Uterus (tissue), 4 donors: ENCODE results near the gene CCL27. TPM values are rescaled to one million over a fixed set of nuclear protein-coding genes. Genes with fewer than 3 reads are reported as not detected.

Experiments
- DNase-seq, 2 donors: peaks; one replicate each; pipeline ENCODE4 v3.0.0-alpha.2; 2019 to 2020
- H3K27ac ChIP-seq, 2 donors: fragments of 200-600 bp; sonication (generic); 1 replicate in 1 of 2; 2 replicates in 1 of 2; pipeline ENCODE4 v1.5.1; 2016 to 2018
- H3K27me3 ChIP-seq, 2 donors: fragments of 200-600 bp; sonication (generic); one replicate each; pipeline ENCODE4 v1.5.1; 2018 to 2019; ENCODE audit warnings: control low read depth in 1 of 2
- H3K36me3 ChIP-seq, 2 donors: fragments of 200-600 bp; sonication (generic); one replicate each; pipeline ENCODE4 v1.5.1; 2019; ENCODE audit warnings: control low read depth in 1 of 2
- H3K4me1 ChIP-seq, 2 donors: fragments of 200-600 bp; sonication (generic); one replicate each; pipeline ENCODE4 v1.5.1; 2018 to 2019; ENCODE audit warnings: control low read depth in 1 of 2
- H3K4me3 ChIP-seq, 2 donors: fragments of 200-600 bp; sonication (generic); 1 replicate in 1 of 2; 2 replicates in 1 of 2; pipeline ENCODE4 v1.5.1; 2018 to 2019; ENCODE audit warnings: mild to moderate bottlenecking in 1 of 2
- H3K9me3 ChIP-seq, 2 donors: fragments of 200-600 bp; sonication (generic); one replicate each; pipeline ENCODE4 v1.5.1; 2019; ENCODE audit warnings: control low read depth in 1 of 2
- CTCF ChIP-seq, 4 experiments: fragments of 200-600 bp in 2 of 4; fragments of 450-650 bp in 2 of 4; sonication (generic) in 2 of 4; IDR thresholded peaks; one replicate each; pipeline ENCODE4 v1.5.1; 2016 to 2019; ENCODE audit warnings: antibody characterized with exemption in 4 of 4, mild to moderate bottlenecking in 2 of 4, moderate library complexity in 1 of 4
- POLR2A ChIP-seq, 2 donors: fragments of 450-650 bp; IDR thresholded peaks; one replicate each; pipeline ENCODE4 v1.6.1; 2016; ENCODE audit warnings: antibody characterized with exemption in 2 of 2, mild to moderate bottlenecking in 1 of 2, moderate library complexity in 1 of 2
- intact Hi-C: fragments of 100-400 bp; cut with DNase I; formaldehyde crosslinking; loops from one replicate; pipeline ENCODE4 v1.15.1; 2023; ENCODE audit warnings: low total_unique reads
- total RNA-seq, 4 donors: library from RNA; depleted of rRNA in 3 of 4; stranded (reverse); fragments of >200 nt in 3 of 4; gene quantifications; one replicate each; pipeline versions ENCODE4 v1.1.0 to v1.2.4, GENCODE V29; 2014 to 2023
- donor health status: DM: yes; HTN: yes; CAD: no.

The CCL27 gene
- total RNA-seq, 4 donors from 2014 or later, result not detected

GRCh38 chr9:34654323-34655051, 8.0 kb downstream of the CCL27 start:
- DNase-seq, result peak; percentile 87
- TF ChIP-seq POLR2A (IDR thresholded peaks at IDR 0.05), result no peak
- peak in 1 of 4 experiments; percentile 5 for TF ChIP-seq CTCF (IDR thresholded peaks at IDR 0.05)
- intact Hi-C loops, result no loop called here
- Histone ChIP-seq H3K4me3 (no peak overlapping the region), H3K9me3 (no peaks in the 10 kb centered on the region), H3K4me1 (peaks cover 0 to 38% of the 10 kb centered on the region in 2 donors), H3K27ac (peak overlapping the region; percentile 77 to 81), H3K27me3 (no peaks in the 10 kb centered on the region), H3K36me3 (no peaks in the 10 kb centered on the region)

GRCh38 chr9:34653151-34654072, 9.0 kb downstream of the CCL27 start:
- no peaks in the 10 kb centered on the region for H3K36me3 ChIP-seq
- TF ChIP-seq CTCF (IDR thresholded peaks at IDR 0.05) (no peak), POLR2A (IDR thresholded peaks at IDR 0.05) (no peak)
- DNase-seq, result peak; percentile 63 to 74
- intact Hi-C loops, result no loop called here
- no peaks in the 10 kb centered on the region for H3K9me3 ChIP-seq
- H3K4me3 ChIP-seq, result no peak overlapping the region
- peak overlapping the region; percentile 77 to 81 for H3K27ac ChIP-seq
- no peaks in the 10 kb centered on the region for H3K27me3 ChIP-seq
- H3K4me1 ChIP-seq, result peaks cover 0 to 38% of the 10 kb centered on the region in 2 donors

GRCh38 chr9:34652602-34653000, 9.9 kb downstream of the CCL27 start:
- TF ChIP-seq CTCF (IDR thresholded peaks at IDR 0.05) (no peak), POLR2A (IDR thresholded peaks at IDR 0.05) (no peak)
- Histone ChIP-seq H3K27me3 (no peaks in the 10 kb centered on the region), H3K36me3 (no peaks in the 10 kb centered on the region), H3K9me3 (no peaks in the 10 kb centered on the region), H3K4me1 (peaks cover 0 to 38% of the 10 kb centered on the region in 2 donors), H3K4me3 (peak overlapping the region; percentile 22 to 43), H3K27ac (peak overlapping the region; percentile 77 to 81)
- intact Hi-C loops, result no loop called here
- DNase-seq, result no peak

GRCh38 chr9:34651876-34652601, 10.4 kb downstream of the CCL27 start, which contains the start of gene IL11RA:
Gene IL11RA (plus strand): TSS chr9:34652185. CDS start chr9:34655218, 3,033 bp downstream.
- Histone ChIP-seq H3K27ac (peak within 1 kb of the TSS; percentile 77 to 81), H3K9me3 (no peaks in the 10 kb centered on the region), H3K36me3 (no peaks in the 10 kb centered on the region), H3K4me3 (peak within 1 kb of the TSS; percentile 22 to 43), H3K27me3 (no peaks in the 10 kb centered on the region), H3K4me1 (peaks cover 0 to 38% of the 10 kb centered on the region in 2 donors)
- DNase-seq, result peak; percentile 91 to 94
- intact Hi-C loops, result no loop called here
- TF ChIP-seq POLR2A (IDR thresholded peaks at IDR 0.05), result peak in 1 of 2 donors; percentile 40
- TF ChIP-seq CTCF (IDR thresholded peaks at IDR 0.05), result no peak
